Pulmonary artery endothelial cell (primary cell): Measurements from ENCODE around the gene MEF2C. TPM values are rescaled to one million over a fixed set of nuclear protein-coding genes. Genes with fewer than 3 reads are reported as not detected.

Experiments used
- DNase-seq: peaks from one replicate; pipeline ENCODE4 v3.0.0-alpha.2; 2011; ENCODE audit warnings: low read depth, low spot score
- total RNA-seq: library from RNA; depleted of rRNA; stranded (reverse); fragments of >200 nt; gene quantifications from 2 replicates; pipeline ENCODE4 v1.2.3, GENCODE V29; 2014

Gene MEF2C
- total RNA-seq, 1 donor from 2014 or later = 33.2 TPM

- DNase-seq = no peak
Measured at GRCh38 chr5:88761939-88762338, 121.0 kb downstream of the MEF2C start.

GRCh38 chr5:88761269-88761850, 121.6 kb downstream of the MEF2C start:
- DNase-seq = no peak

GRCh38 chr5:88760527-88760926, 122.5 kb downstream of the MEF2C start:
- no peak for DNase-seq

- no peak for DNase-seq
Measured at GRCh38 chr5:88758591-88758990, 124.4 kb downstream of the MEF2C start.

GRCh38 chr5:88758184-88758583, 124.8 kb downstream of the MEF2C start:
- no peak for DNase-seq

- no peak for DNase-seq
Measured at GRCh38 chr5:88756953-88757352, 126.0 kb downstream of the MEF2C start.

GRCh38 chr5:88748666-88749065, 134.3 kb downstream of the MEF2C start:
- DNase-seq = no peak

- DNase-seq = no peak
Measured at GRCh38 chr5:88746438-88746882, 136.5 kb downstream of the MEF2C start.

GRCh38 chr5:88745093-88745696, 137.8 kb downstream of the MEF2C start:
- DNase-seq = no peak

GRCh38 chr5:88743231-88743834, 139.7 kb downstream of the MEF2C start:
- DNase-seq = no peak

- DNase-seq = no peak
Measured at GRCh38 chr5:88741964-88742363, 141.0 kb downstream of the MEF2C start.

- no peak for DNase-seq
Measured at GRCh38 chr5:88740604-88741185, 142.3 kb downstream of the MEF2C start.

- no peak for DNase-seq
Measured at GRCh38 chr5:88736494-88736893, 146.5 kb downstream of the MEF2C start.

- no peak for DNase-seq
Measured at GRCh38 chr5:88734983-88735382, 148.0 kb downstream of the MEF2C start.

GRCh38 chr5:88734191-88734640, 148.8 kb downstream of the MEF2C start:
- no peak for DNase-seq

GRCh38 chr5:88732862-88733261, 150.1 kb downstream of the MEF2C start:
- no peak for DNase-seq

GRCh38 chr5:88732181-88732633, 150.8 kb downstream of the MEF2C start:
- no peak for DNase-seq

GRCh38 chr5:88729829-88730182, 153.2 kb downstream of the MEF2C start:
- no peak for DNase-seq

GRCh38 chr5:88729084-88729828, 153.7 kb downstream of the MEF2C start:
- DNase-seq = peak; percentile 48

- no peak for DNase-seq
Measured at GRCh38 chr5:88727705-88728313, 155.2 kb downstream of the MEF2C start.

- no peak for DNase-seq
Measured at GRCh38 chr5:88725454-88725853, 157.5 kb downstream of the MEF2C start.
